ENCODE results near the gene CCDC6. TPM values are rescaled to one million over a fixed set of nuclear protein-coding genes. Genes with fewer than 3 reads are reported as not detected.

Gene CCDC6
- total RNA-seq, 1 experiment from 2014 or later, result 58.4 TPM

- Histone ChIP-seq H4K20me1 (ENCODE audit: control insufficient read depth, insufficient read depth, insufficient read length) (no peaks in the 10 kb centered on the region), H3K27me3 (ENCODE audit: insufficient read depth, low read length) (no peaks in the 10 kb centered on the region), H3K79me1 (ENCODE audit: insufficient read depth, low read depth, low read length, poor library complexity, severe bottlenecking) (no peaks in the 10 kb centered on the region), H2AFZ (ENCODE audit: low read length) (no peak overlapping the region), H2BK20ac (ENCODE audit: low read depth, low read length, poor library complexity, severe bottlenecking) (no peak overlapping the region), H4K8ac (replicated peaks; ENCODE audit: insufficient read length, low read depth, low read length) (no peak overlapping the region), H2AK5ac (ENCODE audit: insufficient read length, low read length) (no peak overlapping the region), H3K27ac (ENCODE audit: insufficient read length, low read depth, low read length) (no peak overlapping the region), H3K18ac (ENCODE audit: insufficient read length, low read depth, low read length) (no peak overlapping the region), H3K79me2 (ENCODE audit: insufficient read depth, low read length) (no peaks in the 10 kb centered on the region), H2BK15ac (ENCODE audit: low read depth, low read length) (no peak overlapping the region), H3K23ac (ENCODE audit: insufficient read length, low read depth, low read length) (no peak overlapping the region), H3T11ph (ENCODE audit: low read length) (no peak overlapping the region), H3K56ac (ENCODE audit: insufficient read length, low read depth, low read length) (no peak overlapping the region), H3K9ac (ENCODE audit: extremely low read depth, insufficient read length, low read length) (no peak overlapping the region), H4K91ac (ENCODE audit: insufficient read length, low read depth, low read length) (no peak overlapping the region), H2BK120ac (ENCODE audit: low read depth, low read length, poor library complexity, severe bottlenecking) (no peak overlapping the region), H3K23me2 (ENCODE audit: insufficient read length, low read depth, low read length, poor library complexity, severe bottlenecking) (no peaks in the 10 kb centered on the region), H2BK5ac (ENCODE audit: insufficient read length, low read length) (no peak overlapping the region), H4K5ac (ENCODE audit: insufficient read length, low read depth, low read length) (no peak overlapping the region), H3K14ac (ENCODE audit: insufficient read depth, low read length) (no peak overlapping the region), H3K4me1 (ENCODE audit: insufficient read depth, low read length) (no peaks in the 10 kb centered on the region), H3K4ac (ENCODE audit: low read depth, low read length) (no peak overlapping the region), H2BK12ac (ENCODE audit: insufficient read length, low read depth, low read length) (no peak overlapping the region), H3K4me2 (ENCODE audit: insufficient read depth, insufficient read length, low read length) (no peak overlapping the region), H3K9me3 (ENCODE audit: control insufficient read depth, low read depth, low read length) (no peaks in the 10 kb centered on the region)
- DNase-seq, result no peak
- no peak overlapping the region for H3K4me3 Mint-ChIP-seq
- H3K27me3 Mint-ChIP-seq (ENCODE audit: low read depth), result no peaks in the 10 kb centered on the region; the same call in 1 of the 2 replicates
- H3K36me3 Mint-ChIP-seq (ENCODE audit: insufficient read depth in 1 of 3, low read depth in 3 of 3), result peaks cover 13 to 20% (median 19%) of the 10 kb centered on the region in 3 experiments
- no peaks in the 10 kb centered on the region for H3K4me1 Mint-ChIP-seq
- peaks cover 19 to 22% of the 10 kb centered on the region in 2 experiments for H3K9me3 Mint-ChIP-seq
- H3K27ac Mint-ChIP-seq, result no peak overlapping the region
- WGBS (ENCODE audit: extremely low coverage, insufficient read length, low lambda C conversion rate), result no CpG with 5 or more reads among the region's 8 CpGs
- TF ChIP-seq CTCF (conservative IDR thresholded peaks at IDR 0.05), result no peak
Observed at GRCh38 chr10:59781511-59781910, 124.8 kb downstream of the CCDC6 start.
